PC-9 (cell line): ENCODE measurements around the gene EYS. TPM values are rescaled to one million over a fixed set of nuclear protein-coding genes. Genes with fewer than 3 reads are reported as not detected.

Experiments used
- BruUV-seq: library from RNA; stranded (reverse); fragments of 400-500 nt; replicated peaks from 2 replicates; lab custom pipeline; 2021; lab: Mats Ljungman, UMichigan
- CTCF ChIA-PET: fragments of 300-600 bp; sonication (Branson Sonifier 250); formaldehyde crosslinking; loops from one replicate; lab custom pipeline; 2022; ENCODE audit warnings: antibody characterized with exemption; lab: Charles Lee
- POLR2A ChIA-PET: fragments of 300-600 bp; sonication (Branson Sonifier 250); formaldehyde crosslinking; loops from one replicate; lab custom pipeline; 2022; ENCODE audit warnings: antibody characterized with exemption; ENCODE audit not compliant: unreplicated experiment; lab: Charles Lee
- DNase-seq, 2 experiments: peaks; one replicate each; pipeline versions ENCODE4 v3.0.0 to v3.0.0-alpha.2; 2015 to 2022; ENCODE audit warnings: mixed read lengths in 1 of 2
- H2AFZ ChIP-seq: fragments of 200-600 bp; sonication (generic); 2 replicates; pipeline ENCODE4 v1.8.1; 2017; ENCODE audit warnings: antibody characterized with exemption
- H3F3A ChIP-seq: fragments of 200-600 bp; sonication (generic); 2 replicates; pipeline ENCODE4 v1.8.1; 2017; ENCODE audit warnings: antibody characterized with exemption, mild to moderate bottlenecking, low read depth; ENCODE audit not compliant: insufficient read depth
- H3K27ac ChIP-seq: fragments of 200-600 bp; sonication (generic); 2 replicates; pipeline ENCODE4 v1.6.1; 2016; ENCODE audit warnings: mixed run types
- H3K27me3 ChIP-seq: fragments of 200-600 bp; sonication (generic); 2 replicates; pipeline ENCODE4 v1.6.1; 2016; ENCODE audit warnings: low read depth, mixed run types; ENCODE audit not compliant: insufficient read depth
- H3K36me3 ChIP-seq: fragments of 200-600 bp; sonication (generic); 2 replicates; pipeline ENCODE4 v1.6.1; 2016; ENCODE audit warnings: low read depth, mixed run types
- H3K4me1 ChIP-seq: fragments of 200-600 bp; sonication (generic); replicated peaks from 2 replicates; pipeline ENCODE4 v1.6.1; 2016; ENCODE audit warnings: mixed run types; ENCODE audit not compliant: insufficient read depth
- H3K4me2 ChIP-seq: fragments of 200-600 bp; sonication (generic); 2 replicates; pipeline ENCODE4 v1.6.1; 2017; ENCODE audit warnings: mixed run types
- H3K4me3 ChIP-seq: fragments of 200-600 bp; sonication (generic); 2 replicates; pipeline ENCODE4 v1.6.1; 2016; ENCODE audit warnings: mixed run types
- H3K79me2 ChIP-seq: fragments of 200-600 bp; sonication (generic); 2 replicates; pipeline ENCODE4 v1.6.1; 2017; ENCODE audit warnings: low read depth, mixed run types
- H3K9me2 ChIP-seq: fragments of 200-600 bp; sonication (generic); 2 replicates; pipeline ENCODE4 v1.8.1; 2017; ENCODE audit warnings: mild to moderate bottlenecking; ENCODE audit not compliant: insufficient read depth
- H3K9me3 ChIP-seq: fragments of 200-600 bp; sonication (generic); 2 replicates; pipeline ENCODE4 v1.8.1; 2016; ENCODE audit warnings: low read depth; ENCODE audit not compliant: insufficient read depth
- H4K20me1 ChIP-seq: fragments of 200-600 bp; sonication (generic); 2 replicates; pipeline ENCODE4 v1.8.1; 2017; ENCODE audit not compliant: insufficient read depth
- EZH2 ChIP-seq: fragments of 200-600 bp; sonication (generic); IDR thresholded peaks from 2 replicates; pipeline ENCODE4 v1.8.0; 2017; ENCODE audit warnings: antibody characterized with exemption, low read depth
- intact Hi-C: fragments of 100-400 bp; cut with micrococcal nuclease; formaldehyde crosslinking; loops from one replicate; pipeline ENCODE4 v1.10.0; 2022; ENCODE audit not compliant: unreplicated experiment
- total RNA-seq: library from RNA; stranded (reverse); gene quantifications from 2 replicates; pipeline ENCODE4 v1.2.3, GENCODE V29; 2021
- TF ChIP-seq, protein P1 (sequence below): fragments of 200-600 bp; sonication (generic); conservative IDR thresholded peaks from 2 replicates; pipeline ENCODE4 v1.6.1; 2017; ENCODE audit warnings: mixed run types, antibody characterized with exemption, mild to moderate bottlenecking, moderate library complexity

EYS gene
- total RNA-seq, 1 experiment from 2014 or later: not detected

DNA sequence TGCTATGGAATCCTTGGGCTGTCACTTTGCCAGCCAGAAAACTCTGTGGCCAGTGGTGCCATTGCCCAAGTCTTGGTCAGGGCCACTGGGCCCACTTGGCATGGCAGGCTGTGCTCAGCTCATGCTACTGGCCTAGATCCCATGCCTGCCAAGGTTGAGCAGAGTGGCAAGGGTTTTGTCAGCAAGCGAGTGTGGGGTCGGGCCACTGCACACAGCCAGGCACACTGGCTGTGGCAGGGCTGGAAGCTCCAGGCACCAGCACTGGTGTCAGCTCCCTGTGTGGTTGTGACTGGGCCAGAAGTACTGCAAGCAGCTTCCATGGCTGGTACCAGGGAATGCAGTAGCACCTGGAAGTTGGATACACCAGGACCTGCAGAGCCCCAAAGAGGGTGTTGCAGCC is 846.8 kb downstream of the EYS start:
- H3K9me2 ChIP-seq: no peaks in the 10 kb centered on the region
- no peaks in the 10 kb centered on the region for H3K36me3 ChIP-seq
- intact Hi-C loops: no loop called here
- no peaks in the 10 kb centered on the region for H4K20me1 ChIP-seq
- H3K79me2 ChIP-seq: no peaks in the 10 kb centered on the region
- DNase-seq: no peak
- BruUV-seq: no TSS peak
- H3K4me3 ChIP-seq: no peak overlapping the region
- ChIA-PET CTCF (no interaction called here), POLR2A (no interaction called here)
- no peaks in the 10 kb centered on the region for H3K9me3 ChIP-seq
- H3K27me3 ChIP-seq: no peaks in the 10 kb centered on the region
- H3F3A ChIP-seq: no peaks in the 10 kb centered on the region
- no peak for TF ChIP-seq EZH2
- TF ChIP-seq, protein P1, sequence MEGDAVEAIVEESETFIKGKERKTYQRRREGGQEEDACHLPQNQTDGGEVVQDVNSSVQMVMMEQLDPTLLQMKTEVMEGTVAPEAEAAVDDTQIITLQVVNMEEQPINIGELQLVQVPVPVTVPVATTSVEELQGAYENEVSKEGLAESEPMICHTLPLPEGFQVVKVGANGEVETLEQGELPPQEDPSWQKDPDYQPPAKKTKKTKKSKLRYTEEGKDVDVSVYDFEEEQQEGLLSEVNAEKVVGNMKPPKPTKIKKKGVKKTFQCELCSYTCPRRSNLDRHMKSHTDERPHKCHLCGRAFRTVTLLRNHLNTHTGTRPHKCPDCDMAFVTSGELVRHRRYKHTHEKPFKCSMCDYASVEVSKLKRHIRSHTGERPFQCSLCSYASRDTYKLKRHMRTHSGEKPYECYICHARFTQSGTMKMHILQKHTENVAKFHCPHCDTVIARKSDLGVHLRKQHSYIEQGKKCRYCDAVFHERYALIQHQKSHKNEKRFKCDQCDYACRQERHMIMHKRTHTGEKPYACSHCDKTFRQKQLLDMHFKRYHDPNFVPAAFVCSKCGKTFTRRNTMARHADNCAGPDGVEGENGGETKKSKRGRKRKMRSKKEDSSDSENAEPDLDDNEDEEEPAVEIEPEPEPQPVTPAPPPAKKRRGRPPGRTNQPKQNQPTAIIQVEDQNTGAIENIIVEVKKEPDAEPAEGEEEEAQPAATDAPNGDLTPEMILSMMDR: no peak
- H3K4me1 ChIP-seq: no peaks in the 10 kb centered on the region
- no peak overlapping the region for H2AFZ ChIP-seq
- H3K27ac ChIP-seq: no peak overlapping the region
- H3K4me2 ChIP-seq: no peak overlapping the region

DNA sequence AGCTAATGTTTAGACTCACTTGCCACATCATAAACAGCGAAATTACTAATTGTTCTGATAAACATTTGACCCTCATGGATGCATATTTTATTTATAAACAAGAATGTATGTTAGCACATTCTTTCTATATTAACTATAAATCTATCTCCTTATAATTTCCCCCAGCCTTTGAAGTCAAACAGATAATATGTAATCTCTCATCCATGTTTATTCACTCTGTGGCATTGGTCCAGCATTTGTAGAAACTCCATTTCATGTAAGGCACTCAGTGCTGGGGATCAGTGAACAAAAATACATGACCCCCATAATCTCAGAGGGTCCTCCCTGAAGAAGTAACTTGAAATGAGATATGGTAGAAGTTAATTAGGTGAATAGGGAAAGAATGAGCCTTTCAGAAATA is 856.9 kb downstream of the EYS start:
- H3K4me1 ChIP-seq: no peaks in the 10 kb centered on the region
- no peaks in the 10 kb centered on the region; the same call in 1 of the 2 replicates for H3K9me2 ChIP-seq
- no peaks in the 10 kb centered on the region for H3K36me3 ChIP-seq
- H3F3A ChIP-seq: no peaks in the 10 kb centered on the region
- CTCF ChIA-PET: no interaction called here
- no peaks in the 10 kb centered on the region for H3K9me3 ChIP-seq
- intact Hi-C loops: no loop called here
- TF ChIP-seq EZH2: no peak
- TF ChIP-seq, protein P1: no peak
- no peaks in the 10 kb centered on the region for H3K79me2 ChIP-seq
- BruUV-seq: no TSS peak
- no peak for DNase-seq
- H3K27me3 ChIP-seq: no peaks in the 10 kb centered on the region
- no peak overlapping the region for H3K27ac ChIP-seq
- POLR2A ChIA-PET: no interaction called here
- H2AFZ ChIP-seq: no peak overlapping the region
- H3K4me2 ChIP-seq: no peak overlapping the region
- no peak overlapping the region for H3K4me3 ChIP-seq
- 0 out of 2 replicates have a peak, but pooled peaks cover 3% of the 10 kb centered on the region for H4K20me1 ChIP-seq

DNA sequence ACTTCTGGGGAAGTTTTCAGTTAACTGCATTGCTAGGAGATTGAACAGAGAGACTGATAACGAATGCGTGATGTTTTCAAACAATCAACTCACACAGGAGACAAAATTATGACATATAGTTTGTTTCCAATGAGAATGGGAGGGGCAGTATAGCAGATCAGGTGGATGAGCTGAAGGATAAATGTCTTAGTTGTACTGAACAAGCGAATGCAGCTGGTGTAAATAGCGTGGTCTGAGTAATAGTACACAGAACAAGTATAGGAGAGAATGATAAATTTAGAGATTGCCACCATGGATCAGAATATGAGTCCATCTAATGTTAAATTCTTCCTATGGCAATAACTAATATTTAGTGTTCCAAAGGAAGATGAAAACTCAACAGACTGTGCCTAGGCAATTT is 858.6 kb downstream of the EYS start:
- H3F3A ChIP-seq: no peaks in the 10 kb centered on the region
- no peak overlapping the region for H3K27ac ChIP-seq
- H3K27me3 ChIP-seq: no peaks in the 10 kb centered on the region
- no peak for TF ChIP-seq EZH2
- TF ChIP-seq, protein P1: no peak
- ChIA-PET POLR2A (no interaction called here), CTCF (no interaction called here)
- no peak overlapping the region for H3K4me3 ChIP-seq
- H4K20me1 ChIP-seq: 0 out of 2 replicates have a peak, but pooled peaks cover 3% of the 10 kb centered on the region
- no peaks in the 10 kb centered on the region for H3K36me3 ChIP-seq
- BruUV-seq: no TSS peak
- no peaks in the 10 kb centered on the region for H3K9me3 ChIP-seq
- no peaks in the 10 kb centered on the region for H3K4me1 ChIP-seq
- no peaks in the 10 kb centered on the region for H3K79me2 ChIP-seq
- no peak for DNase-seq
- H3K4me2 ChIP-seq: no peak overlapping the region
- H3K9me2 ChIP-seq: no peaks in the 10 kb centered on the region; the same call in 1 of the 2 replicates
- intact Hi-C loops: no loop called here
- no peak overlapping the region for H2AFZ ChIP-seq
